ENCODE results near the gene BRINP2.
A peak's percentile ranks its signal among the peaks of the same experiment; 100 is the strongest.

BRINP2 gene

GRCh38 chr1:177170756-177171535 is at the start of gene BRINP2:
TSS of gene BRINP2 (plus strand) at chr1:177170958. CDS start at chr1:177229877, 58,919 bp downstream.
- peak; percentile 5 for DNase-seq
- H3K27me3 Mint-ChIP-seq: peaks cover 3% of the 10 kb centered on the region
- peak within 1 kb of the TSS; percentile 19 for H3K4me3 Mint-ChIP-seq
- no peak within 1 kb of the TSS for H3K27ac Mint-ChIP-seq
- no peaks in the 10 kb centered on the region for H3K9me3 Mint-ChIP-seq
- H3K36me3 Mint-ChIP-seq (ENCODE audit: low read depth): no peaks in the 10 kb centered on the region
- no peak for ATAC-seq
- H3K4me1 Mint-ChIP-seq: no peaks in the 10 kb centered on the region

- Mint-ChIP-seq H3K36me3 (ENCODE audit: low read depth) (no peaks in the 10 kb centered on the region), H3K4me3 (no peak overlapping the region), H3K4me1 (no peaks in the 10 kb centered on the region), H3K27me3 (no peaks in the 10 kb centered on the region), H3K27ac (no peak overlapping the region), H3K9me3 (peaks cover 4% of the 10 kb centered on the region)
- ATAC-seq (no peak), DNase-seq (no peak)
Measured at GRCh38 chr1:177122461-177123251, 48.1 kb upstream of the BRINP2 start.

- ATAC-seq (no peak), DNase-seq (no peak)
- Mint-ChIP-seq H3K9me3 (peaks cover 4% of the 10 kb centered on the region), H3K27me3 (no peaks in the 10 kb centered on the region), H3K4me3 (no peak overlapping the region), H3K27ac (no peak overlapping the region), H3K36me3 (ENCODE audit: low read depth) (no peaks in the 10 kb centered on the region), H3K4me1 (no peaks in the 10 kb centered on the region)
Measured at GRCh38 chr1:177124577-177125278, 46.0 kb upstream of the BRINP2 start.

GRCh38 chr1:177126267-177126666 is 44.5 kb upstream of the BRINP2 start:
- peaks cover 4% of the 10 kb centered on the region for H3K9me3 Mint-ChIP-seq
- H3K4me1 Mint-ChIP-seq: no peaks in the 10 kb centered on the region
- H3K4me3 Mint-ChIP-seq: no peak overlapping the region
- ATAC-seq (no peak), DNase-seq (no peak)
- H3K36me3 Mint-ChIP-seq (ENCODE audit: low read depth): no peaks in the 10 kb centered on the region
- H3K27ac Mint-ChIP-seq: no peak overlapping the region
- no peaks in the 10 kb centered on the region for H3K27me3 Mint-ChIP-seq

GRCh38 chr1:177128665-177129281 is 42.0 kb upstream of the BRINP2 start:
- Mint-ChIP-seq H3K27me3 (no peaks in the 10 kb centered on the region), H3K4me1 (no peaks in the 10 kb centered on the region), H3K4me3 (no peak overlapping the region), H3K27ac (no peak overlapping the region), H3K9me3 (peaks cover 4% of the 10 kb centered on the region), H3K36me3 (ENCODE audit: low read depth) (no peaks in the 10 kb centered on the region)
- ATAC-seq: no peak
- no peak for DNase-seq

- Mint-ChIP-seq H3K4me3 (no peak overlapping the region), H3K27me3 (no peaks in the 10 kb centered on the region), H3K36me3 (ENCODE audit: low read depth) (no peaks in the 10 kb centered on the region), H3K4me1 (no peaks in the 10 kb centered on the region), H3K9me3 (peaks cover 4% of the 10 kb centered on the region), H3K27ac (no peak overlapping the region)
- ATAC-seq: no peak
- DNase-seq: no peak
Measured at GRCh38 chr1:177130451-177130945, 40.3 kb upstream of the BRINP2 start.

GRCh38 chr1:177131723-177132122 is 39.0 kb upstream of the BRINP2 start:
- no peak for DNase-seq
- H3K36me3 Mint-ChIP-seq (ENCODE audit: low read depth): no peaks in the 10 kb centered on the region
- no peaks in the 10 kb centered on the region for H3K4me1 Mint-ChIP-seq
- no peak overlapping the region for H3K4me3 Mint-ChIP-seq
- H3K27ac Mint-ChIP-seq: no peak overlapping the region
- H3K9me3 Mint-ChIP-seq: peaks cover 4% of the 10 kb centered on the region
- H3K27me3 Mint-ChIP-seq: no peaks in the 10 kb centered on the region
- ATAC-seq: no peak

GRCh38 chr1:177132141-177132540 is 38.6 kb upstream of the BRINP2 start:
- H3K27me3 Mint-ChIP-seq: no peaks in the 10 kb centered on the region
- no peak overlapping the region for H3K27ac Mint-ChIP-seq
- ATAC-seq (no peak), DNase-seq (no peak)
- no peak overlapping the region for H3K4me3 Mint-ChIP-seq
- no peaks in the 10 kb centered on the region for H3K36me3 Mint-ChIP-seq (ENCODE audit: low read depth)
- peaks cover 4% of the 10 kb centered on the region for H3K9me3 Mint-ChIP-seq
- H3K4me1 Mint-ChIP-seq: no peaks in the 10 kb centered on the region

GRCh38 chr1:177133977-177134538 is 36.7 kb upstream of the BRINP2 start:
- H3K9me3 Mint-ChIP-seq: peaks cover 7% of the 10 kb centered on the region
- H3K4me3 Mint-ChIP-seq: no peak overlapping the region
- H3K27me3 Mint-ChIP-seq: no peaks in the 10 kb centered on the region
- ATAC-seq (no peak), DNase-seq (no peak)
- H3K36me3 Mint-ChIP-seq (ENCODE audit: low read depth): no peaks in the 10 kb centered on the region
- H3K27ac Mint-ChIP-seq: no peak overlapping the region
- no peaks in the 10 kb centered on the region for H3K4me1 Mint-ChIP-seq

- DNase-seq (no peak), ATAC-seq (no peak)
- Mint-ChIP-seq H3K4me1 (peaks cover 2% of the 10 kb centered on the region), H3K9me3 (peaks cover 4% of the 10 kb centered on the region), H3K4me3 (no peak overlapping the region), H3K36me3 (ENCODE audit: low read depth) (no peaks in the 10 kb centered on the region), H3K27me3 (no peaks in the 10 kb centered on the region), H3K27ac (no peak overlapping the region)
Measured at GRCh38 chr1:177135250-177135649, 35.5 kb upstream of the BRINP2 start.

GRCh38 chr1:177137814-177138213 is 32.9 kb upstream of the BRINP2 start:
- H3K9me3 Mint-ChIP-seq: peaks cover 4% of the 10 kb centered on the region
- no peaks in the 10 kb centered on the region for H3K27me3 Mint-ChIP-seq
- ATAC-seq: no peak
- DNase-seq: no peak
- H3K4me1 Mint-ChIP-seq: peaks cover 2% of the 10 kb centered on the region
- no peaks in the 10 kb centered on the region for H3K36me3 Mint-ChIP-seq (ENCODE audit: low read depth)
- H3K27ac Mint-ChIP-seq: no peak overlapping the region
- H3K4me3 Mint-ChIP-seq: no peak overlapping the region

GRCh38 chr1:177138347-177138746 is 32.4 kb upstream of the BRINP2 start:
- no peaks in the 10 kb centered on the region for H3K27me3 Mint-ChIP-seq
- no peak overlapping the region for H3K27ac Mint-ChIP-seq
- no peak overlapping the region for H3K4me3 Mint-ChIP-seq
- ATAC-seq (no peak), DNase-seq (no peak)
- H3K9me3 Mint-ChIP-seq: peaks cover 4% of the 10 kb centered on the region
- no peaks in the 10 kb centered on the region for H3K36me3 Mint-ChIP-seq (ENCODE audit: low read depth)
- peaks cover 2% of the 10 kb centered on the region for H3K4me1 Mint-ChIP-seq

GRCh38 chr1:177142010-177142409 is 28.7 kb upstream of the BRINP2 start:
- H3K36me3 Mint-ChIP-seq (ENCODE audit: low read depth): no peaks in the 10 kb centered on the region
- peaks cover 4% of the 10 kb centered on the region for H3K9me3 Mint-ChIP-seq
- peaks cover 2% of the 10 kb centered on the region for H3K4me1 Mint-ChIP-seq
- H3K27ac Mint-ChIP-seq: no peak overlapping the region
- DNase-seq: no peak
- H3K4me3 Mint-ChIP-seq: no peak overlapping the region
- H3K27me3 Mint-ChIP-seq: no peaks in the 10 kb centered on the region
- no peak for ATAC-seq

- Mint-ChIP-seq H3K27ac (no peak overlapping the region), H3K9me3 (peaks cover 4% of the 10 kb centered on the region), H3K27me3 (no peaks in the 10 kb centered on the region), H3K4me1 (peaks cover 2% of the 10 kb centered on the region), H3K4me3 (no peak overlapping the region), H3K36me3 (ENCODE audit: low read depth) (no peaks in the 10 kb centered on the region)
- ATAC-seq (no peak), DNase-seq (no peak)
Measured at GRCh38 chr1:177142791-177143271, 27.9 kb upstream of the BRINP2 start.
